ENCODE data around the gene SNX33.
A peak's percentile ranks its signal among the peaks of the same experiment; 100 is the strongest.
"Not testable (repeated sequence)": the region's sequence is repeated elsewhere in the genome, so short reads cannot be mapped to it uniquely, and the experiment has no call there.

SNX33 gene, protein sequence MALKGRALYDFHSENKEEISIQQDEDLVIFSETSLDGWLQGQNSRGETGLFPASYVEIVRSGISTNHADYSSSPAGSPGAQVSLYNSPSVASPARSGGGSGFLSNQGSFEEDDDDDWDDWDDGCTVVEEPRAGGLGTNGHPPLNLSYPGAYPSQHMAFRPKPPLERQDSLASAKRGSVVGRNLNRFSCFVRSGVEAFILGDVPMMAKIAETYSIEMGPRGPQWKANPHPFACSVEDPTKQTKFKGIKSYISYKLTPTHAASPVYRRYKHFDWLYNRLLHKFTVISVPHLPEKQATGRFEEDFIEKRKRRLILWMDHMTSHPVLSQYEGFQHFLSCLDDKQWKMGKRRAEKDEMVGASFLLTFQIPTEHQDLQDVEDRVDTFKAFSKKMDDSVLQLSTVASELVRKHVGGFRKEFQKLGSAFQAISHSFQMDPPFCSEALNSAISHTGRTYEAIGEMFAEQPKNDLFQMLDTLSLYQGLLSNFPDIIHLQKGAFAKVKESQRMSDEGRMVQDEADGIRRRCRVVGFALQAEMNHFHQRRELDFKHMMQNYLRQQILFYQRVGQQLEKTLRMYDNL
- total RNA-seq: 3.6 reads per million, percentile 14 among the genes with 10 or more reads in this experiment

DNA sequence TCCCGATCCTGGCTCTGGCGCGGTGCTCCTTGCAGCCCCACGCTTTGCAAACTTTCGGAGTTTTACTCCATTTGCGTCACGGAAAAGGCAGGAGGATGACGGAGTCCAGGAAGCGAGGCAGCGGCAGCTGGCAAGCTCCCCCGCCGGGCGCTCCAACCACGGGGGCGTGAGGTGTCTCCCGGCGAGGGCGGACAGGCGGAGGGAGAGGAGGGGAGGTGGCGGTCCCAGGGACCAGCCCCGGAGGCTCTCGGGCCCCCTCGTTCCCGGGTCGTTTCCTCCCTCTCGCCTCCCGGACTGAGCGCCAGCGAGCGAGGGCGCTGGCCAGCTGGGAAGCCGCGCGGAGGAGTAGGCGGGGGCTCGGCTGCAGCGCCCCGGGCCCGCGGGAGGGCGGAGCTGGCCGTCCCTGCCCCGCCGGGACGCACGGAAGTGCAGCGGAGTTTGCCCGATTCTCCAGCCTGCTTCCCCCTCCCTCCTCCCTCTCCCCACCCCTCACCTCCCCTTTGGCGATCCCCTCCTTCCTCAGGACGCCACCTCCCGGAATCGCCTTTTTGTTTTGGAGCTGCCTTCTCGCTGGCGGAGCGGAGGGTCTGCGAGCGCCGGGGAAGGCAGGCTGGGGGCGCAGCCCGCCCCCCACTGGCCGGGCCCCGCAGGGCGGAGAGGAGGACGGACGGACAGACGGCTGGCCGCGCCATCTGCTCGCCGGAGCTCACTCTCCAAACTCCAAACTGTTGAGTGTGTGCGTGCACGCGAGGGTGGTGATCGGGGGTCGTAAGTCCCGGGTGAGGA lies at the start of gene SNX33:
Gene SNX33, plus strand, starts transcription at position 543 of the 786 bp plus-strand sequence. CDS start 1,191 bp downstream, outside the sequence.
- peak; percentile 46 for DNase-seq

DNA sequence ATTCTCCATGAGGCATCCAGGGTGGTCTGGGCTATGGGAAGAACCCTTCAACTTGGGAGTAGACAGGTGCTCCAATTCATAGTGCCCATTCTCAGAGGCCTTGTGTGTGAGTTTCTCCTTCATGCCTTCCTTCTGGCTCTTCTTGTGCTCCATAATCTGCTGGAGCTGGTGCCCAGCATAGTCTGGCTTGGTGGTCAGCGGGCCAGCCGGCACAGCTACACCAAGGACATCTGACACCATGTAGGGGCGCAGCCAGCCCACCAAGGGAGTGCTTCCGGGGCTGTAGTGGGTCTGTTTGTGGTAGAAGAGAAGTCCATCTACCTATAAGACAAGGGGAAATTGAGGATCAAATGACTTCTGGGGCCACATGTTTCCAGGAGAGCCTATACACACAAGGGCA lies 49.4 kb upstream of the SNX33 start:
- no peak for DNase-seq

DNA sequence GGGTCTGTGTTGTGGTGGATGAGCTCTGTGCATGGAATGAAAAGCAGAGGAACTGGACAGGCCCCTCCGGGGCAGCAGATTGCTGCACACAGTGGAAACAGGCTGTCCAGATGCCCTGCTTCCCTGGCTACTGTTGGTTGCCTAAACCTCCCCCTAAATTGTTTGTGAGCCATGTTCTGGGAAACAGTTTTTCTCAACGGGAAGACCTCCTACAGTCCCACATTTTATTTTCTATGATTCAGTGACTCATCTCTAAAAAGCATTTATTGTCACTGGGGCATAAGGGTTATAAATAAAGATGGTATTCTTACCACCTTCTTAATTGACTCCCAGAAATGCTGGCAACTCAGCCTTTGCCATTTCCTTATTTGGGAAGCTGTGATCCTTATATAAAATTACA lies 48.3 kb upstream of the SNX33 start:
- DNase-seq: no peak

DNA sequence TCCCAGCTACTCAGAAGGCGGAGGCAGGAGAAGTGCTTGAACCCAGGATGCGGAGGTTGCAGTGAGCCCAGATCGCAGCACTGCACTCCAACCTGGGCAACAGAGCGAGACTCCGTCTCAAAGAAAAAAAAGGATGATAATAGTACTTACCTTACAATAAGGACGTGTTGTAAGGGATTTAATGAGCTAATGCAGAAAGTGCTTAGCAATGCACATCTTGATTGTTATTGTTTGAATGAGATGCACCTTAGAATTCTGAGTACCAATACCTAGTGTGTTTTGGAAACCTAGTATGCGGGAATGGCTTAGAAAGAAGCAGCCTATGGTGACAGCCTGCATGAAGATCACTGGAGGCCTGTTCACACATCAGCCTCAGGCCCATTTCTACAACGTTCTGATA lies 41.7 kb upstream of the SNX33 start:
- DNase-seq: no peak

GRCh38 chr15:75606711-75607699 lies 40.7 kb upstream of the SNX33 start:
- DNase-seq: no peak

DNA sequence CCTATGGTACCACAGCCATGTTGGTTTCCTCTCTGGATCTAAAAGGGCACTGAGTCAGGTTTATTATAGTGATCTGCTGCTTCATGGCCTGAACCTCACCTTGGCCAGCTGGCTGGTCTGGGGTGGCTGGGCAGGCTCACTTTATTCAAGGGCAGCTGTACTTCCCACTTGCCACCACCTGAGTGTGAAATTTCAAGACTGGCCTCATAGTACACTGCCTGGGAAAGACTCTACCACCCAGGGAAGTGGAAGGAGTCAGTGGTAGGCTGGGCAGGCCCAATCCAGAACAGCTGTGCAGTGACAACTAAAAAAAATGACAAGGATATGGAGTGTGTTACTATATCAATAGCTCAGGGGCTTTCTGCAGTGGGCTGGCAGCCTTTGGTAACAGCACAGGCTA lies 30.9 kb upstream of the SNX33 start:
- no peak for DNase-seq

DNA sequence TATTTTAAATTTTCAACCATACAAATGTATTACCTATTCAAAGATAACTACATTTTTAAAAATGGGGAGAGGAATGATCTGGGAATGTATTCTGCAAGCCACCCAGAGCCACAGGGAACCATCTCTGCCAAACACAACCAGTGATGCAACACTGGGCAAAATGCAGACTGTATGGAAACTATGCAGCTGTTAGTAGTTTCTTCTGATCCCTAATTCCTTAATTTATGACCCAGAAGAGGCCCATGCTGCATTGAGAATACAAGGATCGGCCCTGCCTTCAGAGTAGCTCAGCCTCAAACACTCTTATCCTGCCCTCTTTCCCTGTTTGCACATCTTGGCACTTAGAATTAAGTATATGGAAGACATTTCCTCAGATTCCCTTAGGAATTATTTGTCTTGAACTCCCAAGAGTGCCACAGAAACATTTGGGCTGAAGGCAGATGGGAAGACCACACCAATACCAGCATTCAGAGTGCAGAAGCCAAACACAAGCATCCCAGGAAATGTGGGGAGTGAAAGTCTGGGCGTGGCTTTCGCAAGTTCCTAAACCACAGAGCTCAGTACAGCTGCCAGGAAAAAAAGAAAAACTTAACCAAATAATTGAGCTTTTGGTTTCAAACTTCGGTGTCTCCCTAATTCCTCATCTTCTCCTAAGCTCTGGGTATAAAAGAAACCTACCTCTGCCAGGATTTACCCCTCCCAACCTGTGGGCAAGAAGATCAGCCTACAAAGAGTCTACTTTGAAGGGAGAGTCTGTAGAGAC lies 27.5 kb upstream of the SNX33 start:
- no peak for DNase-seq

DNA sequence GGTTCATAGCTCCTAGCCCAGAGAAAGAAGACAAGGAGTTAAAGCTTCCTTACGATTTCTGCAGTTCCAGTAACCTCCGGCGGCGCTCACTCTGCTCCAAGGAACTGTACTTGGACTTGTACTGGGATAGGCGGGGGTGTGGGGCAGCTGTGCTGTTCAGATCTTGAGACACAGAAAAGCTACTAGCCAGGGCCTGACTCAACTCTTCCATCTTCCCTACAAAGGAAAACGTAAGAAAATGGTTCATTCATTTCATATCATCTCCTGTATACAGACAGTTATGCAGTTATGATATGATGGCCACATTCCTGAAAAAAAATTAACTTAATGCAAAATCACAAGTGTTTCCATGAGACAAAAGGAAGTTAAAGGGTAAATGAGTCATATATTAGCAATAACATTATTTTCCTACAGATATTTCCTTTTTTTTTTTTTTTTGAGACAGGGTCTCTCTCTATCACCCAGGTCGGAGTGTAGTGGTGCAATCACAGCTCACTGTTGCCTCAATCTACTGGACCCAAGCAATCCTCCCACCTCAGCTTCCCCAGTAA lies 26.8 kb upstream of the SNX33 start:
- no peak for DNase-seq

DNA sequence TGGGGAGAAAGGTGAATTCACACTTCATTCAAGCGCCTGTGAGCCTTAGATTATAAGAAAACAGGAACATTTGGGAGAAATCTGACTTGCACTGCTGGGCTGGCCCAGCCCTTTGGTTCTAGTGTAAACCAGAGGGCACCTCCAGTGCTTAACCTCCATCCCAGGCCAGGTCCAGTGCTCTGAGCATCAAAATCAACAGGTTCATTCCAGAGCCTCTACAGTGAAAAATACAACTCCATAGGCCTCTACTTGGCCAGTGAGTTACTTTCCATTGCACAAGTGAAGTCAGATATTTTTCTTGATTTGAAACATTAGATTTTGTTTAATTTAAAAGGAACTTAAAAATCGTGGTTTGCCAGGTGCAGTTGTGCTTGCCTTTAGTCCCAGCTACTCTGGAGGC lies 25.2 kb upstream of the SNX33 start:
- DNase-seq: no peak

DNA sequence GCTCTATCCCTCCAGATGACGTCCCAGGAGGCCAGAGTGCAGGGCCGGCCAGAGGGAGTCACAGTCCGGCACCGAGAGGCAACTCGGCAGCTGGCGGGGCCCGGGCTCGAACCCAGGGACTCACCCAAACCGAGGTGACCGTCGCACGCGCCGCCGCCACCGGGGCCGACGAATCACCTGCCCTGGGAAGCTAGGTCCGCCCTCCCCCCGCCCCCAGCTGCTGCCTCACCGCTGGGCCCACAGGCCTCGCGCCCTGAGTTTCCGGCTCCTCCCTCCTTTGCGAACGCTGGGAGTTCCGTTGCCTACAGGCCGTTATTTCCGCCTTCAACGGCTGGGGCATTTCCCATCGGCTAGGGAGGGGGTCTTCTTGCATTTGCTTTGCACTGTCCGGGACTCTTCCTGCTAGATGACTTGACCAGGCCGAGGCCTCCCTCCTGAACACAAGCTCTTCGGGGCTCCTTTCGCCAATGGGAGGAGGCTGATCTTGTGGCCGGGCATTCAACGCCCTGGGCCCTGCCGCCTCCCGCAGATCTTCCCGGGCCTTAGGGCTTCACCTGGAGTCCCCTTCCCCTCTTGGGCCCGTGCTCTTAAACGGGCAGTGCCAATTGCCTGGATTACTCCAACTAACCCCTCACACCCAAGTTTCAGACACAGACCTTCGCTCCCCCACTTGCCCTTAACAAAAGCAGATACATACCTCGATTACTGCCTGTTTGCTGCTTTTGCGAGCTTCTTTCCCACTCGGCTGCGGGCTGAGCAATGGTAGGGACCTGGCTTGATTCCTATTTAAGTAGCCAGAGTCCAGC lies 22.0 kb upstream of the SNX33 start, which contains the start of gene SNUPN:
Gene SNUPN, minus strand, starts transcription at position 184 of the 806 bp plus-strand sequence. CDS start 4,674 bp downstream, outside the sequence.
- peak; percentile 88 for DNase-seq

DNA sequence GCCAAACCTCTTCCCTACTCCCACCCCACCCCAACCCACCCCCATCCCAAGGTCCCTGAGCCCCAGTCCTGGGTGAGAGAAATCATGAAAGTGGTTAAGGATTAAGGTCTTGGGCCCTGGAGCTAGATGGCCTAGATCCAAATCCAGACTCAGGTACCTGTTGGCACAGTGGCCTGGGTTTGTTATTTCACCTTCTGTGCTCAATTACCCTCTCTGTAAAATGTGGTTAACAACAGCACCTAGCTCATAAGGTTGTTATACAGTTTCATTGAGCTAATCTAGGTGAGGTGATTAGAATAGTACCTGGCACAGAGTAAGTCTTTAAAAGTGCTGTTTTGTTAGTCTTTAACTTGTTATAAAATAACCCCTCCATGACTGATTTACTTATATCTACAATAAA lies 15.8 kb upstream of the SNX33 start:
- DNase-seq: no peak

- not testable (repeated sequence) for DNase-seq
These were observed 13.8 kb upstream of the SNX33 start for GRCh38 chr15:75633922-75634321.

GRCh38 chr15:75636026-75636425 lies 11.7 kb upstream of the SNX33 start:
- DNase-seq: no peak

- no peak for DNase-seq
These were observed 10.3 kb upstream of the SNX33 start for GRCh38 chr15:75637245-75638009.

DNA sequence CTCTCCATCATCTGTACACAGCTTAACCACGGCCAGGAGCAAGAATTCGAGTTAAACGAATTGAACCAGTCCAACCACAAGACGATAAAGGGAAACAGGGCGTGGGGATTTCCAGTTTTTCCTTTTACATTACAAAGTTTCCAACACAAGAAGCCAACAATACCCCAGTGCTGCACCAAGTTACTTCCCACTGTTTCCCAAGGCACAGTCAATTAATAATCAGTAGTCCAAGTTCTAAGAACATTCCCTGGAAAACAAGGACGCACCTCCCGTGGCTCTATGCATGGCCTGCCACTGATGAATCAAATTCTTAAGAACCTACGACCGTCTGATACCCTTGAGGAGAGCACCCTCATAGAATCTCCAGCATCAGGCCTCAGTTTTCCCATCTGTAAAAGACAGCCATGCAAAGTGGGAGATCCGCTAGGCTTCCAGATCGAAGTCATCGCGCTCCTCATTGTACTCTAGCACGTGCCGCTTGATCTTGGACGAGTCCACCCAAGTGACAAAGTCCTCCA lies 8.5 kb upstream of the SNX33 start:
- no peak for DNase-seq

DNA sequence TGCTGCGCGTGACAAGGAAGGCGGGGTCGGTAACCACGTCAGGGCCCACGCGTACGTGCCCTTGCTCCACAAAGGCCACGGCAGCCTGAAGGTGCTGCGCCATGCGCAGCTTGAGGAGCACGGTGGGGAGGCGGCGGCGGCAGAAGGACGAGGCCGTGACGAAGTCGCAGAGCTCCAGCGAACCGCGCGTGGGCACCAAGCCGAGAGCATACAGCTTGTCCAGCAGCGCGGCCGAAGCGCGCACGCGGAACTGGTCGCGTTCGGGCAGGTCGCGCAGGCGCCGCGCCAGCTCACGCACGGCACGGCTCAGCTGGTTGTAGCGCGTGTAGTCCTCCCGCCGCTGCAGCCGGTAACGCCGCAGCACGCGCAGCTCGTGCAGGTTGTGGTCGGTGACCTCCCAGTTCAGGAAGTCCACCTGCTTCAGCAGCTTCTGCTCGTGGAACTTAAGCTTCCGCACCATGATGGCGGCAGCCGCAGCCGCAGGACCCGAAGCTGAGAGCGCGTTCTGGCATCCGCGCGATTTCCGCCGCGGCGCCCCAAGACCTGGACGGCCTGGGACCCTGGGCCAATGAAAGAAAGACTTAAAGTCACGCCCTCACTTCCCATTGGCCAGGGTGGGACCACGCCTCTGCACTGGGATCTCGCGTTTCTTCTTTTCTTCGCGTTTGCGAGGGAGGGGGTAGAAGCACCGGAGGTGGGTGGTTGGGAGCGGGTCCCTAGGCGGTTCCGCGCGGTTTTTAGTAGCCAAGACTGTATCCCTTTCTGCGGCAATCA lies 7.8 kb upstream of the SNX33 start, which contains the start of gene IMP3:
Gene IMP3, minus strand, starts transcription at position 516 of the 774 bp plus-strand sequence. Its CDS starts 56 bp downstream, at position 460.
- peak; percentile 89 for DNase-seq

- DNase-seq: peak; percentile 46
These were observed 7.1 kb upstream of the SNX33 start for GRCh38 chr15:75640483-75641178.

- no peak for DNase-seq
These were observed 6.6 kb upstream of the SNX33 start for GRCh38 chr15:75641179-75641503.
